Ovary (tissue), 9 donors: ENCODE measurements around the gene KRTAP1-5. TPM values are rescaled to one million over a fixed set of nuclear protein-coding genes. Genes with fewer than 3 reads are reported as not detected.

ENCODE experiments used
- DNase-seq, 5 donors: peaks; one replicate each; pipeline ENCODE4 v3.0.0-alpha.2; 2019 to 2020
- H3K27ac ChIP-seq, 2 donors: fragments of 200-600 bp; one replicate each; pipeline versions ENCODE4 v1.5.1 to v1.8.0; 2019 to 2022
- H3K27me3 ChIP-seq: fragments of 200-600 bp; one replicate; pipeline ENCODE4 v1.8.0; 2022
- H3K36me3 ChIP-seq: fragments of 200-600 bp; sonication (generic); one replicate; pipeline ENCODE4 v1.5.1; 2019
- H3K4me1 ChIP-seq: one replicate; pipeline ENCODE4 v1.8.1; 2013; ENCODE audit warnings: mild to moderate bottlenecking, moderate library complexity; ENCODE audit not compliant: insufficient read depth
- H3K4me3 ChIP-seq: fragments of 200-600 bp; sonication (generic); one replicate; pipeline ENCODE4 v1.5.1; 2017
- H3K9me3 ChIP-seq, 2 donors: fragments of 200-600 bp in 1 of 2; sonication (generic) in 1 of 2; one replicate each; pipeline versions ENCODE4 v1.5.1 to v1.8.1; 2013 to 2019; ENCODE audit warnings: mild to moderate bottlenecking in 1 of 2, moderate library complexity in 1 of 2
- EP300 ChIP-seq: sonication (generic); formaldehyde crosslinking; IDR thresholded peaks from one replicate; pipeline ENCODE4 v1.6.1; 2017; ENCODE audit warnings: antibody characterized with exemption
- POLR2A ChIP-seq: fragments of 450-650 bp; IDR thresholded peaks from one replicate; pipeline ENCODE4 v1.6.1; 2017; ENCODE audit warnings: antibody characterized with exemption, mild to moderate bottlenecking, moderate library complexity
- WGBS, 3 donors: extraction: QIAGEN DNeasy Blood & Tissue Kit in 1 of 3; methylation state at CpG; one replicate each; pipeline versions ENCODE4 v1.1.5 to v1.1.7; 2013 to 2017; 5-methylcytosine and 5-hydroxymethylcytosine counted together
- intact Hi-C, 4 donors: fragments of 100-400 bp; cut with DNase I; formaldehyde crosslinking; loops; one replicate each; pipeline versions ENCODE4 v1.11.0 to v1.15.1; 2022 to 2023
- polyA plus RNA-seq, 2 donors: library from polyadenylated mRNA; stranded (reverse); fragments of 200-250 nt in 1 of 2; fragments of 350-450 nt in 1 of 2; fragmentation: Illumina TruSeq in 1 of 2; extraction: RNeasy Lipid Tissue Mini Kit (QIAGEN cat#74804) in 1 of 2; gene quantifications; one replicate each; pipeline ENCODE4 v1.2.3, GENCODE V29; 2013 to 2014
- total RNA-seq, 7 donors: library from RNA; depleted of rRNA in 2 of 7; stranded (reverse); fragments of >200 nt in 2 of 7; fragmentation: NEBNext Ultra II Directional in 3 of 7; extraction: Animal tissue kit (Norgen Biotek cat#: 25700) in 3 of 7; gene quantifications; one replicate each; pipeline versions ENCODE4 v1.1.0 to v1.2.4, GENCODE V29; 2016 to 2023
- TF ChIP-seq, protein P1 (sequence below), 3 donors: fragments of 450-650 bp in 2 of 3; fragments of 200-600 bp in 1 of 3; IDR thresholded peaks; one replicate each; pipeline versions ENCODE4 v1.5.1 to v1.8.0; 2016 to 2022; ENCODE audit warnings: antibody characterized with exemption in 3 of 3, mild to moderate bottlenecking in 1 of 3
- donor health status: DM: no; HTN: no; CAD: no; lungs with moderate emphysema.
- donor health status: DM: no; HTN: no; CAD: no.
- donor health status: Bipolar disorder and iron deficiency.
- donor health status: DM: yes; HTN: yes; CAD: no.
- donor health status: DM: no; HTN: no; CAD: no.
- donor health status: DM: yes; HTN: yes; CAD: no.

The KRTAP1-5 gene
- total and polyA plus RNA-seq, 9 donors: 0.06 TPM; not detected in 8

DNA sequence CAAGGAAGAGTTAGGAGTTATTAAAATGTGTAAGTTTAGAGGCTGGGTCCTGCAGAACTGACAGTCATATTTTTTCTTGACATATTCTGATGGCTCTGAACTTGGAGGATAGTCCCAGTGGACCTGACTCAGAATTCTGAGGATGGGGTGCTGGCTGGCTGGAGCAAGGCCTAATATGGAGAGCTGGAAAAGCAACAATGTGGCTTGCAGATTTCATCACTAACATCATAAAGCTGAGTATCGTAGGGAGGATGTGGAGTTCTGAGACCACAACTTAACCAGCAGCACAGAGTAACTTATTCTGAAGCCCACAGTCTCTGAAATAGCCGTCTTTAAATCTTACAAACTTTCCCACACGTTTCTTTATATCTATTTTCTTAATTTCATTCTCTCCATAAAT is 2.3 kb downstream of the KRTAP1-5 start:
- 79 to 80% (median 80%) methylated on average over 3 of the region's 3 CpGs for WGBS, 3 donors
- no peaks in the 10 kb centered on the region for H3K27me3 ChIP-seq

GRCh38 chr17:41020336-41020735 is 6.7 kb downstream of the KRTAP1-5 start:
- Histone ChIP-seq H3K4me1 (no peaks in the 10 kb centered on the region), H3K36me3 (no peaks in the 10 kb centered on the region), H3K4me3 (no peak overlapping the region), H3K27ac (no peak overlapping the region), H3K9me3 (no peaks in the 10 kb centered on the region), H3K27me3 (no peaks in the 10 kb centered on the region)
- DNase-seq: no peak
- intact Hi-C loops: no loop called here
- TF ChIP-seq, protein P1, sequence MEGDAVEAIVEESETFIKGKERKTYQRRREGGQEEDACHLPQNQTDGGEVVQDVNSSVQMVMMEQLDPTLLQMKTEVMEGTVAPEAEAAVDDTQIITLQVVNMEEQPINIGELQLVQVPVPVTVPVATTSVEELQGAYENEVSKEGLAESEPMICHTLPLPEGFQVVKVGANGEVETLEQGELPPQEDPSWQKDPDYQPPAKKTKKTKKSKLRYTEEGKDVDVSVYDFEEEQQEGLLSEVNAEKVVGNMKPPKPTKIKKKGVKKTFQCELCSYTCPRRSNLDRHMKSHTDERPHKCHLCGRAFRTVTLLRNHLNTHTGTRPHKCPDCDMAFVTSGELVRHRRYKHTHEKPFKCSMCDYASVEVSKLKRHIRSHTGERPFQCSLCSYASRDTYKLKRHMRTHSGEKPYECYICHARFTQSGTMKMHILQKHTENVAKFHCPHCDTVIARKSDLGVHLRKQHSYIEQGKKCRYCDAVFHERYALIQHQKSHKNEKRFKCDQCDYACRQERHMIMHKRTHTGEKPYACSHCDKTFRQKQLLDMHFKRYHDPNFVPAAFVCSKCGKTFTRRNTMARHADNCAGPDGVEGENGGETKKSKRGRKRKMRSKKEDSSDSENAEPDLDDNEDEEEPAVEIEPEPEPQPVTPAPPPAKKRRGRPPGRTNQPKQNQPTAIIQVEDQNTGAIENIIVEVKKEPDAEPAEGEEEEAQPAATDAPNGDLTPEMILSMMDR (IDR thresholded peaks at IDR 0.05): no peak
- TF ChIP-seq POLR2A (no peak), EP300 (no peak)

More for the DNA sequence above, 2.3 kb downstream of the KRTAP1-5 start:
- H3K4me3 ChIP-seq: no peak overlapping the region
- no peaks in the 10 kb centered on the region for H3K9me3 ChIP-seq
- intact Hi-C loops: no loop called here
- no peak overlapping the region for H3K27ac ChIP-seq
- H3K4me1 ChIP-seq: peaks cover 2% of the 10 kb centered on the region
- H3K36me3 ChIP-seq: no peaks in the 10 kb centered on the region
- TF ChIP-seq POLR2A (no peak), EP300 (no peak)
- TF ChIP-seq, protein P1 (IDR thresholded peaks at IDR 0.05): no peak
- DNase-seq: no peak

DNA sequence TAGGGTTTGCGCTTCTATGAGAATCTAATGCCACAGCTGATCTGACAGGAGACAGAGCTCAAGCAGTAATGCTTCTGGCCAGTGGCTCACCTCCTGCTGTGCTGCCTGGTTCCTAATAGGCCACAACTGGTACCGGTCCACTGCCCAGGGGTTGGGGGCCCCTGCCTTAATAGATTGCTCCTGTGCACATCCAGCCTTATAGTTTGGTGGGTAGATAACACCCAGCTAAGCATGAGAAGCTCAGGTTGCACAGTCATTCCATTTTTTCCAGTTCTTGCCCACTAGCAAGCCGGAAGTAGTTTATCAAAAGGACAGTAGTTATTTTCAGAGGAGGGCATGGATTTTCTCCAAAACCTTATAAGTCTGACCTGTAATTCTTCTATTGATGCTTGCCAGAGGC is 7.6 kb downstream of the KRTAP1-5 start:
- intact Hi-C loops: no loop called here
- no peaks in the 10 kb centered on the region for H3K36me3 ChIP-seq
- no peaks in the 10 kb centered on the region for H3K4me1 ChIP-seq
- TF ChIP-seq EP300 (no peak), POLR2A (no peak)
- TF ChIP-seq, protein P1 (IDR thresholded peaks at IDR 0.05): no peak
- H3K27me3 ChIP-seq: no peaks in the 10 kb centered on the region
- WGBS, 3 donors: 93 to 96% (median 95%) methylated on average over 3 of the region's 3 CpGs
- DNase-seq: no peak
- H3K4me3 ChIP-seq: no peak overlapping the region
- no peak overlapping the region for H3K27ac ChIP-seq
- no peaks in the 10 kb centered on the region for H3K9me3 ChIP-seq

GRCh38 chr17:41018541-41018940 is 8.5 kb downstream of the KRTAP1-5 start:
- Histone ChIP-seq H3K4me3 (no peak overlapping the region), H3K36me3 (no peaks in the 10 kb centered on the region), H3K4me1 (no peaks in the 10 kb centered on the region), H3K9me3 (no peaks in the 10 kb centered on the region), H3K27ac (no peak overlapping the region), H3K27me3 (no peaks in the 10 kb centered on the region)
- intact Hi-C loops: no loop called here
- TF ChIP-seq, protein P1 (IDR thresholded peaks at IDR 0.05): no peak
- TF ChIP-seq EP300 (no peak), POLR2A (no peak)
- WGBS, 3 donors: 87 to 93% (median 90%) methylated on average over 3 of the region's 3 CpGs
- no peak for DNase-seq
